Trophoblast cell (in vitro differentiated cells and primary cell): ENCODE results near the gene ZNF827.

Experiments
- DNase-seq, 2 donors: peaks; one replicate each; pipeline ENCODE4 v3.0.0-alpha.2; 2016
- H2AFZ ChIP-seq: 2 replicates; pipeline ENCODE4 v1.6.1; 2013; ENCODE audit warnings: low read length, moderate library complexity, mild to moderate bottlenecking; ENCODE audit not compliant: insufficient read depth, poor library complexity
- H2AK5ac ChIP-seq: 2 replicates; pipeline ENCODE4 v1.6.1; 2013; ENCODE audit warnings: mild to moderate bottlenecking, low read length
- H2BK120ac ChIP-seq: 2 replicates; pipeline ENCODE4 v1.6.1; 2013; ENCODE audit warnings: low read length, mild to moderate bottlenecking, moderate library complexity; ENCODE audit not compliant: insufficient read depth, poor library complexity
- H2BK12ac ChIP-seq: 2 replicates; pipeline ENCODE4 v1.6.1; 2013; ENCODE audit warnings: mild to moderate bottlenecking, low read length, moderate library complexity
- H2BK5ac ChIP-seq: 2 replicates; pipeline ENCODE4 v1.6.1; 2013; ENCODE audit warnings: low read length, low read depth, moderate library complexity, mild to moderate bottlenecking; ENCODE audit not compliant: poor library complexity
- H3K14ac ChIP-seq: 2 replicates; pipeline ENCODE4 v1.6.1; 2013; ENCODE audit warnings: mild to moderate bottlenecking, low read length
- H3K18ac ChIP-seq: 2 replicates; pipeline ENCODE4 v1.6.1; 2013; ENCODE audit warnings: mild to moderate bottlenecking, low read length
- H3K23ac ChIP-seq: 2 replicates; pipeline ENCODE4 v1.6.1; 2013; ENCODE audit warnings: low read length
- H3K27ac ChIP-seq: 2 replicates; pipeline ENCODE4 v1.5.1; 2013; ENCODE audit warnings: low read depth, mild to moderate bottlenecking, inconsistent platforms, low read length, moderate library complexity
- H3K27me3 ChIP-seq: 2 replicates; pipeline ENCODE4 v1.6.1; 2013; ENCODE audit warnings: inconsistent platforms, mild to moderate bottlenecking, low read length, moderate library complexity; ENCODE audit not compliant: insufficient read depth
- H3K36me3 ChIP-seq, 2 experiments: 1 replicate in 1 of 2; 2 replicates in 1 of 2; pipeline ENCODE4 v1.6.1; 2013; ENCODE audit warnings: low read length in 2 of 2, mild to moderate bottlenecking in 2 of 2, moderate library complexity in 1 of 2; ENCODE audit not compliant: insufficient read depth in 2 of 2, control insufficient read depth in 1 of 2
- H3K4ac ChIP-seq: 2 replicates; pipeline ENCODE4 v1.6.1; 2013; ENCODE audit warnings: low read depth, mild to moderate bottlenecking, low read length, moderate library complexity
- H3K4me1 ChIP-seq, 2 experiments: 1 replicate in 1 of 2; 2 replicates in 1 of 2; pipeline ENCODE4 v1.6.1; 2013; ENCODE audit warnings: low read length in 2 of 2, mild to moderate bottlenecking in 2 of 2, moderate library complexity in 1 of 2; ENCODE audit not compliant: insufficient read depth in 2 of 2, control insufficient read depth in 1 of 2
- H3K4me2 ChIP-seq: 2 replicates; pipeline ENCODE4 v1.6.1; 2013; ENCODE audit warnings: inconsistent platforms, mild to moderate bottlenecking, low read length, moderate library complexity
- H3K4me3 ChIP-seq: 2 replicates; pipeline ENCODE4 v1.5.1; 2013; ENCODE audit warnings: mild to moderate bottlenecking, low read depth, low read length, inconsistent platforms
- H3K79me1 ChIP-seq: one replicate; pipeline ENCODE4 v1.6.1; 2013; ENCODE audit warnings: low read length
- H3K79me2 ChIP-seq: 2 replicates; pipeline ENCODE4 v1.6.1; 2013; ENCODE audit warnings: low read length, mild to moderate bottlenecking; ENCODE audit not compliant: control insufficient read depth, insufficient read depth, poor library complexity
- H3K9ac ChIP-seq: 2 replicates; pipeline ENCODE4 v1.6.1; 2013; ENCODE audit warnings: mild to moderate bottlenecking, low read length
- H3K9me3 ChIP-seq: 2 replicates; pipeline ENCODE4 v1.6.1; 2013; ENCODE audit warnings: low read depth, mild to moderate bottlenecking, control low read depth, inconsistent platforms, low read length; ENCODE audit not compliant: insufficient read depth
- H4K12ac ChIP-seq: 2 replicates; pipeline ENCODE4 v1.6.1; 2013; ENCODE audit warnings: low read depth, mild to moderate bottlenecking, low read length, moderate library complexity
- H4K8ac ChIP-seq: 2 replicates; pipeline ENCODE4 v1.6.1; 2013; ENCODE audit warnings: low read depth, mild to moderate bottlenecking, low read length, moderate library complexity
- H4K91ac ChIP-seq: one replicate; pipeline ENCODE4 v1.6.1; 2013; ENCODE audit warnings: low read depth, mild to moderate bottlenecking, low read length, moderate library complexity
- WGBS: extraction: QIAGEN DNeasy Blood & Tissue Kit; methylation state at CpG from one replicate; pipeline ENCODE4 v1.1.7; 2013; ENCODE audit warnings: missing lambda C conversion rate; ENCODE audit not compliant: insufficient read length, insufficient coverage; ENCODE audit errors: extremely low coverage; 5-methylcytosine and 5-hydroxymethylcytosine counted together

The ZNF827 gene

GRCh38 chr4:145842224-145842887 lies 96.3 kb downstream of the ZNF827 start:
- H3K4me1 ChIP-seq = no peaks in the 10 kb centered on the region
- H3K27ac ChIP-seq = no peak overlapping the region
- H4K8ac ChIP-seq = no peak overlapping the region
- H3K9ac ChIP-seq = no peak overlapping the region
- H2AK5ac ChIP-seq = no peak overlapping the region
- no peak overlapping the region for H2BK5ac ChIP-seq
- H3K36me3 ChIP-seq = peaks cover 10 to 24% of the 10 kb centered on the region in 2 experiments
- no peaks in the 10 kb centered on the region for H3K9me3 ChIP-seq
- no peak overlapping the region for H3K4me2 ChIP-seq
- H3K4ac ChIP-seq = no peak overlapping the region
- no peaks in the 10 kb centered on the region for H3K79me1 ChIP-seq
- H3K23ac ChIP-seq = no peak overlapping the region
- no peak overlapping the region for H3K18ac ChIP-seq
- H4K91ac ChIP-seq = no peak overlapping the region
- no CpG with 5 or more reads among the region's 11 CpGs for WGBS
- H3K4me3 ChIP-seq = no peak overlapping the region
- H3K27me3 ChIP-seq = no peaks in the 10 kb centered on the region
- no peak overlapping the region for H3K14ac ChIP-seq
- no peak overlapping the region for H2BK12ac ChIP-seq
- H4K12ac ChIP-seq = no peak overlapping the region
- H2BK120ac ChIP-seq = no peak overlapping the region
- no peak overlapping the region for H2AFZ ChIP-seq
- DNase-seq = no peak
- H3K79me2 ChIP-seq = no peaks in the 10 kb centered on the region

DNA sequence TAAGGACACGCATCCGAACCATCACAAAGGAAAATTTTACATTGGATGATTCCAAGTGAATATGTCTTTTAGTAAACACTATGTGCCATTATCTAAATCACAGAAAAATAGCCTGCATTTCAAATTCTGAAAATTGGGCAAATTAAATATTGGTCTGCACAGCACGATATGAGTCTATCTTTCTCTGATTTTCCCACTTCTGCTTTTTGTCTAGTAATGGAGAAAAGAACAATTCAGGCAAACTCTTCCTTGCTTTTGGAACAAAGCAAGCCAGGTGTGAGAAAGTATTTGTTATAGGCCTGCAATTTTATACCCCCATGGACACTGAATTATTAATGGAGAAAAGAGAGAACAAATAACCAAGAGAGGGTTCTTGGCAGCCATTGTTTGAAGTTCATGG lies 97.8 kb downstream of the ZNF827 start:
- Histone ChIP-seq H4K91ac (no peak overlapping the region), H2BK5ac (no peak overlapping the region), H3K4me2 (no peak overlapping the region), H3K27me3 (no peaks in the 10 kb centered on the region), H4K12ac (no peak overlapping the region), H3K4me3 (no peak overlapping the region), H3K79me2 (no peaks in the 10 kb centered on the region), H3K14ac (no peak overlapping the region), H3K23ac (no peak overlapping the region), H2BK120ac (no peak overlapping the region), H2BK12ac (no peak overlapping the region), H3K27ac (no peak overlapping the region), H2AK5ac (no peak overlapping the region), H4K8ac (no peak overlapping the region), H3K18ac (no peak overlapping the region), H3K9ac (no peak overlapping the region), H3K36me3 (peaks cover 9 to 24% of the 10 kb centered on the region in 2 experiments), H3K9me3 (no peaks in the 10 kb centered on the region), H3K79me1 (no peaks in the 10 kb centered on the region), H2AFZ (no peak overlapping the region), H3K4ac (no peak overlapping the region), H3K4me1 (no peaks in the 10 kb centered on the region)
- no peak for DNase-seq
- no CpG with 5 or more reads among the region's 3 CpGs for WGBS

GRCh38 chr4:145840162-145840768 lies 98.4 kb downstream of the ZNF827 start:
- Histone ChIP-seq H3K79me1 (no peaks in the 10 kb centered on the region), H3K27ac (no peak overlapping the region), H3K36me3 (peaks cover 8 to 22% of the 10 kb centered on the region in 2 experiments), H2AFZ (no peak overlapping the region), H3K4ac (no peak overlapping the region), H3K4me1 (no peaks in the 10 kb centered on the region), H3K14ac (no peak overlapping the region), H3K27me3 (no peaks in the 10 kb centered on the region), H3K4me2 (no peak overlapping the region), H3K18ac (no peak overlapping the region), H3K9ac (no peak overlapping the region), H3K9me3 (no peaks in the 10 kb centered on the region), H4K8ac (no peak overlapping the region), H2BK120ac (no peak overlapping the region), H4K91ac (no peak overlapping the region), H2BK12ac (no peak overlapping the region), H2BK5ac (no peak overlapping the region), H3K4me3 (no peak overlapping the region), H2AK5ac (no peak overlapping the region), H3K79me2 (no peaks in the 10 kb centered on the region), H4K12ac (no peak overlapping the region), H3K23ac (no peak overlapping the region)
- DNase-seq = peak in 1 of 2 donors; percentile 45
- WGBS = no CpG with 5 or more reads among the region's 3 CpGs

GRCh38 chr4:145839151-145839550 lies 99.5 kb downstream of the ZNF827 start:
- no peaks in the 10 kb centered on the region for H3K4me1 ChIP-seq

More at GRCh38 chr4:145839151-145839550, 99.5 kb downstream of the ZNF827 start:
- Histone ChIP-seq H2BK120ac (no peak overlapping the region), H3K4me2 (no peak overlapping the region), H3K4me3 (no peak overlapping the region), H2AK5ac (no peak overlapping the region), H3K18ac (no peak overlapping the region), H2BK12ac (no peak overlapping the region), H2BK5ac (no peak overlapping the region), H3K27me3 (no peaks in the 10 kb centered on the region), H3K9ac (no peak overlapping the region), H3K79me1 (no peaks in the 10 kb centered on the region), H4K91ac (no peak overlapping the region), H4K8ac (no peak overlapping the region), H3K36me3 (peaks cover 6 to 14% of the 10 kb centered on the region in 2 experiments), H3K27ac (no peak overlapping the region), H3K14ac (no peak overlapping the region), H3K79me2 (no peaks in the 10 kb centered on the region), H3K9me3 (no peaks in the 10 kb centered on the region), H2AFZ (no peak overlapping the region), H3K23ac (no peak overlapping the region), H4K12ac (no peak overlapping the region), H3K4ac (no peak overlapping the region)
- DNase-seq = no peak
- WGBS = no CpG with 5 or more reads among the region's 10 CpGs
